H1 (cell line): ENCODE measurements around the gene LENG1. TPM values are rescaled to one million over a fixed set of nuclear protein-coding genes. Genes with fewer than 3 reads are reported as not detected.

Experiments
- BRCA1 ChIP-seq: IDR thresholded peaks from 2 replicates; pipeline ENCODE4 v1.6.1; 2012; ENCODE audit warnings: low read depth, low read length, improper control_type of control experiment
- CHD7 ChIP-seq: fragments of 300-600 bp; sonication (generic); IDR thresholded peaks from 2 replicates; pipeline ENCODE4 v1.7.1; 2012; ENCODE audit warnings: low read length, moderate library complexity, mild to moderate bottlenecking, inconsistent platforms; ENCODE audit not compliant: insufficient replicate concordance
- SAP30 ChIP-seq: fragments of 300-600 bp; sonication (generic); IDR thresholded peaks from 2 replicates; pipeline ENCODE4 v1.7.1; 2012; ENCODE audit warnings: low read length, moderate library complexity, mild to moderate bottlenecking, inconsistent platforms; ENCODE audit not compliant: insufficient read depth, insufficient replicate concordance
- polyA plus RNA-seq, 7 experiments: library from polyadenylated mRNA; depleted of rRNA in 3 of 7; stranded (reverse) in 5 of 7; unstranded in 2 of 7; fragments of >200 nt in 5 of 7; fragments of 200-250 nt in 2 of 7; gene quantifications; 1 replicate in 5 of 7; 2 replicates in 1 of 7; 4 replicates in 1 of 7; pipeline versions ENCODE4 v1.2.1 to v1.2.3, GENCODE V29; 2011 to 2013; ENCODE audit warnings: missing spikeins in 2 of 7, mixed read lengths in 2 of 7
- total RNA-seq: library from RNA; stranded (reverse); fragmentation: NEBNext Ultra II Directional; extraction: Animal tissue kit (Norgen Biotek cat#: 25700); gene quantifications from 2 replicates; pipeline ENCODE4 v1.2.1, GENCODE V29; 2021

Gene LENG1
- total and polyA plus RNA-seq, 2 of the 8 experiments (the other 6 are each of a cell fraction or from before 2014, with no cell fraction given): 1.2 to 4.4 TPM

DNA sequence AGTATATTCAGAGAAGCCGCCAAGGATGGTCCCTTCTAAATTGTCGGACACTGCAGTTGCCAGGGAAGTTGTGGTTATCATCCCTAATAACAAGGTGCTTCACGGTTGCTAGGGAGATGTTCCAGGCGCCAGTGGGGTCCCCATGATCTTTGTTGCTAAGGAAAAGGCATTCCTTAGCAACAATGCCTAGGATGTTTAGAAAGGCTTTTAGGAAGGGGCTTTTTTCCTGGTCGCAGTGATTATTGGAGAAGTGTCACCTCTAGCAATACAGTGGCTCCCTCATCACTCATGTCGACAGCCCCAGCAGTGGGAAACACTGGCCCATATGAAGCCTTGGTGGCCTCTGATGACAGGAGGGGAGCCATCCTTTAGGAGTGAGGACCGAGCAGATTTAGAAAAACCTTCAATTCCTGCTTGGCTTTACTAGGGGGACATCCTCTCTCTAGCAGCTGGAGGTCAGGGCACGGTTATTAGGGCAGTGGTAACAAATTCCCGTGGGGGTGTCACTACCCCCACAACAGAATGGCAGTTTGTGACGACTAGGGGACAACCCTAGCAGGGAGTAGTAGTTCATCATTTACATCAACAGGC, 19.8 kb upstream of the LENG1 start (continued):
- TF ChIP-seq CHD7 (no peak), SAP30 (no peak), BRCA1 (no peak)
